K562 (cell line): ENCODE measurements around the gene RIPK4. TPM values are rescaled to one million over a fixed set of nuclear protein-coding genes. Genes with fewer than 3 reads are reported as not detected.

ENCODE experiments used
- ATAC-seq: fragments of 200-7000 bp; cut with Tn5 transposase; 3 replicates; pipeline ENCODE4 v1.9.1; 2020; ENCODE audit warnings: moderate library complexity
- BruUV-seq: library from RNA; stranded (reverse); fragments of 400-500 nt; replicated peaks from 2 replicates; lab custom pipeline; 2021; lab: Mats Ljungman, UMichigan
- CTCF ChIA-PET: fragments of 300-600 bp; formaldehyde crosslinking; extraction: SDS; loops from one replicate; lab custom pipeline; 2021; ENCODE audit warnings: low intra/inter-chr PET ratio; lab: Yijun Ruan, JAX
- POLR2A ChIA-PET: fragments of 300-600, 350-650 bp; sonication (Branson Sonifier 250); formaldehyde crosslinking; extraction: SDS; loops from one replicate; lab custom pipeline; 2021; ENCODE audit warnings: antibody characterized with exemption, inconsistent platforms; lab: Yijun Ruan, JAX
- DNase-seq, 4 experiments: peaks; one replicate each; pipeline versions ENCODE4 v3.0.0 to v3.0.0-alpha.2; 2011 to 2018; ENCODE audit warnings: low spot score in 3 of 4, mixed read lengths in 3 of 4; ENCODE audit errors: extremely low read depth in 1 of 4
- FAIRE-seq: peaks from 2 replicates; lab custom pipeline; 2011; peaks lifted over from hg19 to GRCh38; lab: Jason Lieb, UNC
- H2AFZ ChIP-seq: 2 replicates; pipeline ENCODE4 v1.6.0; 2011; ENCODE audit warnings: low read depth, low read length, control low read depth, inconsistent platforms
- H3K27ac ChIP-seq: fragments of 200-600 bp; 3 replicates; pipeline ENCODE4 v1.8.0; 2011; ENCODE audit warnings: low read depth, mild to moderate bottlenecking, control low read depth, inconsistent platforms, low read length, moderate library complexity, mixed read lengths; ENCODE audit errors: extremely low read depth
- H3K27me3 ChIP-seq, 2 experiments: fragments of 300-600 bp in 1 of 2; 2 replicates in 1 of 2; 3 replicates in 1 of 2; pipeline versions ENCODE4 v1.6.0 to v1.8.0; 2011; ENCODE audit warnings: inconsistent platforms in 2 of 2, low read length in 2 of 2, mild to moderate bottlenecking in 1 of 2, mixed read lengths in 1 of 2, moderate library complexity in 1 of 2; ENCODE audit not compliant: control insufficient read depth in 2 of 2, insufficient read depth in 2 of 2
- H3K36me3 ChIP-seq: fragments of 300-600 bp; 3 replicates; pipeline ENCODE4 v1.8.0; 2011; ENCODE audit warnings: mild to moderate bottlenecking, low read length, inconsistent platforms; ENCODE audit not compliant: control insufficient read depth, insufficient read depth
- H3K4me1 ChIP-seq, 2 experiments: fragments of 200-600 bp in 1 of 2; replicated peaks in 1 of 2; 2 replicates in 1 of 2; 3 replicates in 1 of 2; pipeline versions ENCODE4 v1.5.1 to v1.8.0; 2011; ENCODE audit warnings: inconsistent platforms in 2 of 2, low read length in 2 of 2, mild to moderate bottlenecking in 1 of 2, mixed read lengths in 1 of 2, moderate library complexity in 1 of 2; ENCODE audit not compliant: control insufficient read depth in 2 of 2, insufficient read depth in 2 of 2
- H3K4me2 ChIP-seq: 2 replicates; pipeline ENCODE4 v1.6.1; 2011; ENCODE audit warnings: low read length, control low read depth, inconsistent platforms, mixed read lengths; ENCODE audit not compliant: insufficient read depth
- H3K4me3 ChIP-seq: fragments of 200-600 bp; sonication (generic), shearing (Covaris generic); 2 replicates; pipeline ENCODE4 v1.5.1; 2016; ENCODE audit warnings: control low read depth, inconsistent platforms
- H3K79me2 ChIP-seq: fragments of 200-600 bp; 3 replicates; pipeline ENCODE4 v1.8.0; 2011; ENCODE audit warnings: low read length, inconsistent platforms; ENCODE audit not compliant: control insufficient read depth, insufficient read depth
- H3K9ac ChIP-seq, 2 experiments: 2 replicates each; pipeline versions ENCODE4 v1.6.0 to v1.6.1; 2011; ENCODE audit warnings: low read depth in 2 of 2, low read length in 2 of 2, control low read depth in 1 of 2, inconsistent platforms in 1 of 2, mild to moderate bottlenecking in 1 of 2, mixed read lengths in 1 of 2; ENCODE audit not compliant: insufficient read depth in 1 of 2
- H3K9me1 ChIP-seq: one replicate; pipeline ENCODE4 v1.6.0; 2011; ENCODE audit warnings: inconsistent platforms, mild to moderate bottlenecking, low read length, moderate library complexity; ENCODE audit not compliant: control insufficient read depth, insufficient read depth
- H3K9me3 ChIP-seq: replicated peaks from 2 replicates; pipeline ENCODE4 v1.5.1; 2011; ENCODE audit warnings: low read depth, low read length, inconsistent platforms; ENCODE audit not compliant: control insufficient read depth, insufficient read depth
- H4K20me1 ChIP-seq: replicated peaks from 2 replicates; pipeline ENCODE4 v1.6.1; 2011; ENCODE audit warnings: low read length, inconsistent platforms, mixed read lengths; ENCODE audit not compliant: control insufficient read depth, insufficient read depth
- DDX20 ChIP-seq: fragments of 450-650 bp; IDR thresholded peaks from 2 replicates; pipeline ENCODE4 v1.6.1; 2016; ENCODE audit warnings: missing genetic modification characterization, low read depth, mild to moderate bottlenecking, missing compliant biosample characterization, moderate library complexity
- ERF ChIP-seq: fragments of 450-650 bp; formaldehyde crosslinking; IDR thresholded peaks from 2 replicates; pipeline ENCODE4 v1.4.0; 2020; ENCODE audit warnings: mild to moderate bottlenecking, mixed read lengths
- KAT2B ChIP-seq: IDR thresholded peaks from one replicate; pipeline ENCODE4 v1.6.1; 2012; ENCODE audit warnings: low read depth, mild to moderate bottlenecking, control low read depth, inconsistent platforms, low read length, moderate library complexity
- LCOR ChIP-seq: sonication (generic); formaldehyde crosslinking; IDR thresholded peaks from 2 replicates; pipeline ENCODE4 v1.8.0; 2022; ENCODE audit warnings: mild to moderate bottlenecking, missing genetic modification reagents
- NUFIP1 ChIP-seq: fragments of 450-650 bp; IDR thresholded peaks from 2 replicates; pipeline ENCODE4 v1.6.1; 2018; ENCODE audit not compliant: partially characterized antibody
- PHB2 ChIP-seq: fragments of 450-650 bp; IDR thresholded peaks from 2 replicates; pipeline ENCODE4 v1.6.1; 2017; ENCODE audit warnings: low read depth
- POLR2AphosphoS5 ChIP-seq: IDR thresholded peaks from 2 replicates; pipeline ENCODE4 v1.6.1; 2011; ENCODE audit warnings: mild to moderate bottlenecking, low read depth, low read length, moderate library complexity; ENCODE audit not compliant: control insufficient read depth, insufficient read depth
- POLR3G ChIP-seq: IDR thresholded peaks from 2 replicates; pipeline ENCODE4 v1.6.1; 2011; ENCODE audit not compliant: insufficient read length, insufficient replicate concordance; ENCODE audit errors: extremely low read depth
- RBFOX2 ChIP-seq: fragments of 200-400 bp; formaldehyde crosslinking; IDR thresholded peaks from 2 replicates; pipeline ENCODE4 v1.6.1; 2017; ENCODE audit warnings: low read depth, mild to moderate bottlenecking, low read length, moderate library complexity
- TCF7 ChIP-seq: sonication (generic); IDR thresholded peaks from 2 replicates; pipeline ENCODE4 v1.6.1; 2016; ENCODE audit warnings: antibody characterized with exemption, borderline replicate concordance
- ZNF384 ChIP-seq: IDR thresholded peaks from 2 replicates; pipeline ENCODE4 v1.6.1; 2012; ENCODE audit warnings: low read depth, low read length, improper control_type of control experiment
- ZNF695 ChIP-seq: fragments of 450-650 bp; formaldehyde crosslinking; IDR thresholded peaks from 2 replicates; pipeline ENCODE4 v1.4.0; 2020; ENCODE audit warnings: mild to moderate bottlenecking, moderate library complexity
- WGBS: fragments of 100-300 bp; shearing (Covaris generic); methylation state at CpG from one replicate; pipeline ENCODE4 v1.1.6; 2016; ENCODE audit warnings: low coverage, mixed read lengths; ENCODE audit not compliant: insufficient coverage; ENCODE audit errors: missing lambda C conversion rate; 5-methylcytosine and 5-hydroxymethylcytosine counted together
- in situ Hi-C: fragments of 300-500 bp; cut with MboI; formaldehyde crosslinking; loops from 4 replicates; pipeline ENCODE4 v1.15.0; 2018; ENCODE audit warnings: inconsistent platforms, mixed read lengths
- intact Hi-C: fragments of 100-400 bp; cut with micrococcal nuclease; formaldehyde crosslinking; loops from 2 replicates; pipeline ENCODE4 v1.14.2; 2022
- polyA plus RNA-seq, 8 experiments: library from polyadenylated mRNA; depleted of rRNA in 4 of 8; stranded (reverse) in 5 of 8; unstranded in 3 of 8; fragments of >200 nt; fragmentation: Nextera tagmentation in 2 of 8; fragmentation: Illumina TruSeq in 1 of 8; extraction: Ambion mirVana in 2 of 8; extraction: Trizol in 1 of 8; gene quantifications; 2 replicates each; pipeline versions ENCODE4 v1.2.1 to v1.2.3, GENCODE V29; 2011 to 2014; ENCODE audit warnings: inconsistent platforms in 1 of 8, missing spikeins in 1 of 8
- total RNA-seq, 7 experiments: library from RNA; depleted of rRNA in 6 of 7; stranded (reverse); fragments of >200 nt in 6 of 7; fragmentation: Illumina TruSeq in 2 of 7; extraction: Trizol in 2 of 7; gene quantifications; 2 replicates each; pipeline versions ENCODE4 v1.2.1 to v1.2.3, GENCODE V29; 2011 to 2021; ENCODE audit warnings: low replicate concordance in 1 of 7
- TF ChIP-seq, protein P1 (sequence below): sonication (generic); formaldehyde crosslinking; IDR thresholded peaks from 2 replicates; pipeline ENCODE4 v1.8.0; 2023; ENCODE audit warnings: mild to moderate bottlenecking, missing genetic modification reagents
- TF ChIP-seq, protein P2 (sequence below): sonication (generic); formaldehyde crosslinking; IDR thresholded peaks from 2 replicates; pipeline ENCODE4 v1.8.0; 2022; ENCODE audit warnings: mild to moderate bottlenecking, missing genetic modification reagents, borderline replicate concordance

The RIPK4 gene
- total and polyA plus RNA-seq, 9 of the 15 experiments (the other 6 are each of a cell fraction or from before 2014, with no cell fraction given) = not detected

DNA sequence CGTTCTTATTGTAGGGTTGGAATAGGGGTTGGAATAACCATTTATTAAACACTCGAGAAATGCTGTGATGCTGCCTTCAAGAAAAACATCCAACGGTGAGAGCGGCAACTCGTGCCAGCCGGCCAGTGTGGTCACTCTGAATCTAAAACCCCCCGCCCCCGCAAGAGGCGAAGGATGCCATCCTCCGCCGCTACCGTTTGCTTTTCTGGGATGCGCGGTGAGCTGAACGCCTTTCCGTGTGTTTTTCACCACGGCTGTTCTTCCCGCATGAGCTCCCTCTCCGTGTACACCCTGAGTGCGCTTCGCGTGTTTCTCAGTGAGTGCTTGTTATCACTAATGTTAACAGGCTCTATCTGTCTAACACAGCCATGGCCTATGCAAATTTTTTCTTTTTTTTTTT is 42.0 kb upstream of the RIPK4 start:
- no TSS peak for BruUV-seq
- Histone ChIP-seq H3K36me3 (peaks cover 32% of the 10 kb centered on the region; the same call in 1 of the 3 replicates), H3K27me3 (no peaks in the 10 kb centered on the region), H3K4me3 (no peak overlapping the region), H3K4me1 (peaks cover 0 to 3% of the 10 kb centered on the region in 2 experiments; a peak in 1 of 5 replicates), H3K9me3 (no peaks in the 10 kb centered on the region), H2AFZ (no peak overlapping the region), H3K9ac (no peak overlapping the region), H3K9me1 (peaks cover 4% of the 10 kb centered on the region), H4K20me1 (no peaks in the 10 kb centered on the region), H3K4me2 (no peak overlapping the region), H3K79me2 (no peaks in the 10 kb centered on the region), H3K27ac (no peak overlapping the region)
- CTCF ChIA-PET = no interaction called here
- no peak for DNase-seq
- intact Hi-C loops (no loop called here), in situ Hi-C loops (no loop called here)
- no peak for ATAC-seq
- no peak for FAIRE-seq
- 86% methylated on average over 21 of the region's 22 CpGs for WGBS
- no peak for TF ChIP-seq KAT2B
- POLR2A ChIA-PET = interaction anchor here (0.6 to 0.9 kb wide), 2 partner anchors 16 to 226 kb away, joined by 3 read pairs; no protein-coding TSS in a partner anchor

GRCh38 chr21:41808094-41808493 is 41.2 kb upstream of the RIPK4 start:
- H3K9ac ChIP-seq = no peak overlapping the region
- H3K36me3 ChIP-seq = peaks cover 31% of the 10 kb centered on the region; the same call in 1 of the 3 replicates
- ATAC-seq (no peak), FAIRE-seq (no peak), DNase-seq (no peak)
- no peaks in the 10 kb centered on the region for H3K27me3 ChIP-seq
- no peak overlapping the region for H2AFZ ChIP-seq
- in situ Hi-C loops = no loop called here
- no peak overlapping the region for H3K4me3 ChIP-seq
- H3K9me3 ChIP-seq = no peaks in the 10 kb centered on the region
- peaks cover 4% of the 10 kb centered on the region for H3K9me1 ChIP-seq
- no peaks in the 10 kb centered on the region for H3K79me2 ChIP-seq
- intact Hi-C loops = no loop called here
- H4K20me1 ChIP-seq = no peaks in the 10 kb centered on the region
- no peak overlapping the region for H3K4me2 ChIP-seq
- POLR2A ChIA-PET = interaction anchor here (1.0 kb wide), 1 partner anchor 46 kb away, joined by 3 read pairs; no protein-coding TSS in a partner anchor
- WGBS = 87% methylated on average over 18 of the region's 18 CpGs
- CTCF ChIA-PET = no interaction called here
- H3K27ac ChIP-seq = no peak overlapping the region
- no TSS peak for BruUV-seq
- H3K4me1 ChIP-seq = peaks cover 0 to 5% of the 10 kb centered on the region in 2 experiments; a peak in 1 of 5 replicates
- TF ChIP-seq RBFOX2 (no peak), ZNF384 (no peak), LCOR (CRISPR knock-in tag) (no peak), TCF7 (no peak), DDX20 (tag) (no peak), POLR3G (no peak), PHB2 (no peak), NUFIP1 (no peak), ERF (CRISPR knock-in tag) (no peak), POLR2AphosphoS5 (no peak), ZNF695 (CRISPR knock-in tag) (no peak)
- TF ChIP-seq, protein P1, sequence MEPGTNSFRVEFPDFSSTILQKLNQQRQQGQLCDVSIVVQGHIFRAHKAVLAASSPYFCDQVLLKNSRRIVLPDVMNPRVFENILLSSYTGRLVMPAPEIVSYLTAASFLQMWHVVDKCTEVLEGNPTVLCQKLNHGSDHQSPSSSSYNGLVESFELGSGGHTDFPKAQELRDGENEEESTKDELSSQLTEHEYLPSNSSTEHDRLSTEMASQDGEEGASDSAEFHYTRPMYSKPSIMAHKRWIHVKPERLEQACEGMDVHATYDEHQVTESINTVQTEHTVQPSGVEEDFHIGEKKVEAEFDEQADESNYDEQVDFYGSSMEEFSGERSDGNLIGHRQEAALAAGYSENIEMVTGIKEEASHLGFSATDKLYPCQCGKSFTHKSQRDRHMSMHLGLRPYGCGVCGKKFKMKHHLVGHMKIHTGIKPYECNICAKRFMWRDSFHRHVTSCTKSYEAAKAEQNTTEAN (CRISPR knock-in tag) = no peak
- TF ChIP-seq, protein P2, sequence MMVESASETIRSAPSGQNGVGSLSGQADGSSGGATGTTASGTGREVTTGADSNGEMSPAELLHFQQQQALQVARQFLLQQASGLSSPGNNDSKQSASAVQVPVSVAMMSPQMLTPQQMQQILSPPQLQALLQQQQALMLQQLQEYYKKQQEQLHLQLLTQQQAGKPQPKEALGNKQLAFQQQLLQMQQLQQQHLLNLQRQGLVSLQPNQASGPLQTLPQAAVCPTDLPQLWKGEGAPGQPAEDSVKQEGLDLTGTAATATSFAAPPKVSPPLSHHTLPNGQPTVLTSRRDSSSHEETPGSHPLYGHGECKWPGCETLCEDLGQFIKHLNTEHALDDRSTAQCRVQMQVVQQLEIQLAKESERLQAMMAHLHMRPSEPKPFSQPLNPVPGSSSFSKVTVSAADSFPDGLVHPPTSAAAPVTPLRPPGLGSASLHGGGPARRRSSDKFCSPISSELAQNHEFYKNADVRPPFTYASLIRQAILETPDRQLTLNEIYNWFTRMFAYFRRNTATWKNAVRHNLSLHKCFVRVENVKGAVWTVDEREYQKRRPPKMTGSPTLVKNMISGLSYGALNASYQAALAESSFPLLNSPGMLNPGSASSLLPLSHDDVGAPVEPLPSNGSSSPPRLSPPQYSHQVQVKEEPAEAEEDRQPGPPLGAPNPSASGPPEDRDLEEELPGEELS = no peak
